Body of pancreas (tissue), 4 donors: ENCODE data around the gene TMEM131L. TPM values are rescaled to one million over a fixed set of nuclear protein-coding genes. Genes with fewer than 3 reads are reported as not detected.
A peak's percentile ranks its signal among the peaks of the same experiment; 100 is the strongest.
"Not testable (repeated sequence)": the region's sequence is repeated elsewhere in the genome, so short reads cannot be mapped to it uniquely, and the experiment has no call there.

Source experiments
- ATAC-seq: fragments of 150-250 bp; one replicate; pipeline ENCODE4 v1.9.1; 2016
- DNase-seq, 4 donors: peaks; one replicate each; pipeline ENCODE4 v3.0.0-alpha.2; 2019
- H3K27ac ChIP-seq, 4 donors: fragments of 200-600 bp; sonication (generic); 1 replicate in 3 of 4; 2 replicates in 1 of 4; pipeline versions ENCODE4 v1.5.1 to v1.6.1; 2016 to 2019; ENCODE audit warnings: mild to moderate bottlenecking in 1 of 4, mixed read lengths in 1 of 4, moderate library complexity in 1 of 4
- H3K27me3 ChIP-seq, 2 donors: fragments of 200-600 bp; sonication (generic); one replicate each; pipeline ENCODE4 v1.6.0; 2016; ENCODE audit warnings: mild to moderate bottlenecking in 1 of 2
- H3K36me3 ChIP-seq, 2 donors: fragments of 200-600 bp; sonication (generic); replicated peaks in 1 of 2; 2 replicates each; pipeline ENCODE4 v1.5.1; 2016; ENCODE audit warnings: low read depth in 2 of 2; ENCODE audit not compliant: insufficient read depth in 1 of 2
- H3K4me1 ChIP-seq: fragments of 200-600 bp; sonication (generic); one replicate; pipeline ENCODE4 v1.6.0; 2016
- H3K4me3 ChIP-seq, 2 donors: fragments of 200-600 bp; sonication (generic); 1 replicate in 1 of 2; 2 replicates in 1 of 2; pipeline ENCODE4 v1.5.1; 2016 to 2019
- H3K9me3 ChIP-seq, 3 donors: fragments of 200-600 bp; sonication (generic); 1 replicate in 2 of 3; 2 replicates in 1 of 3; pipeline ENCODE4 v1.5.1; 2016
- POLR2A ChIP-seq, 3 donors: fragments of 450-650 bp; IDR thresholded peaks; one replicate each; pipeline ENCODE4 v1.6.1; 2016; ENCODE audit warnings: antibody characterized with exemption in 3 of 3, mild to moderate bottlenecking in 2 of 3
- WGBS, 2 donors: methylation state at CpG; one replicate each; pipeline ENCODE4 v1.1.5; 2017; 5-methylcytosine and 5-hydroxymethylcytosine counted together
- intact Hi-C: fragments of 100-400 bp; cut with DNase I; formaldehyde crosslinking; loops from one replicate; pipeline ENCODE4 v1.15.1; 2023
- total RNA-seq, 2 donors: library from RNA; depleted of rRNA; stranded (reverse); fragments of >200 nt; gene quantifications; one replicate each; pipeline ENCODE4 v1.1.0, GENCODE V29; 2016
- TF ChIP-seq, protein P1 (sequence below), 7 experiments: fragments of 450-650 bp in 4 of 7; fragments of 200-600 bp in 3 of 7; sonication (generic) in 3 of 7; IDR thresholded peaks; one replicate each; pipeline ENCODE4 v1.5.1; 2016 to 2019; ENCODE audit warnings: antibody characterized with exemption in 7 of 7

Gene TMEM131L
- total RNA-seq, 2 donors from 2014 or later: 47.1 to 63.6 TPM

DNA sequence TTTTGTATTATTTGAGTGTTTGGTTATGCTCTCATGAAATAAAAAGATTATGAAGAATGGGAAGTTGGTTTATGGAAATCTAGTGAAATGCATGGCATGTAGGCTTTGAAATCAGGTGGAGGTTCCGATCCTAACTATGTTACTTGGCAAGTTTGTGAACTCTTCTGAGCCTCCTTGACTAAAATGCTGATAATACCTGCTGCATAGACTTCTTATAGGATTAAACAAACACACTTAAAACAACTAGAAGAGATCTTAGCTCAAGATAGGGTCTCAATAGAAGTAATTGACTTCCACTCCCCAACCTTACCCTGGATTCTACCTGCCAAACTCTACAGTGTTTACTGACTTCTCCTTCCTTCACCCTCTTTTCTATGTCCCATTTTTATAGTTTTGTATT lies 195.7 kb downstream of the TMEM131L start:
- ATAC-seq (no peak), DNase-seq (no peak)
- intact Hi-C loops: no loop called here
- Histone ChIP-seq H3K4me3 (no peak overlapping the region), H3K4me1 (no peaks in the 10 kb centered on the region), H3K27ac (peak overlapping the region in 1 of 4 donors; percentile 25), H3K9me3 (no peaks in the 10 kb centered on the region), H3K36me3 (no peaks in the 10 kb centered on the region), H3K27me3 (no peaks in the 10 kb centered on the region)
- TF ChIP-seq, protein P1, sequence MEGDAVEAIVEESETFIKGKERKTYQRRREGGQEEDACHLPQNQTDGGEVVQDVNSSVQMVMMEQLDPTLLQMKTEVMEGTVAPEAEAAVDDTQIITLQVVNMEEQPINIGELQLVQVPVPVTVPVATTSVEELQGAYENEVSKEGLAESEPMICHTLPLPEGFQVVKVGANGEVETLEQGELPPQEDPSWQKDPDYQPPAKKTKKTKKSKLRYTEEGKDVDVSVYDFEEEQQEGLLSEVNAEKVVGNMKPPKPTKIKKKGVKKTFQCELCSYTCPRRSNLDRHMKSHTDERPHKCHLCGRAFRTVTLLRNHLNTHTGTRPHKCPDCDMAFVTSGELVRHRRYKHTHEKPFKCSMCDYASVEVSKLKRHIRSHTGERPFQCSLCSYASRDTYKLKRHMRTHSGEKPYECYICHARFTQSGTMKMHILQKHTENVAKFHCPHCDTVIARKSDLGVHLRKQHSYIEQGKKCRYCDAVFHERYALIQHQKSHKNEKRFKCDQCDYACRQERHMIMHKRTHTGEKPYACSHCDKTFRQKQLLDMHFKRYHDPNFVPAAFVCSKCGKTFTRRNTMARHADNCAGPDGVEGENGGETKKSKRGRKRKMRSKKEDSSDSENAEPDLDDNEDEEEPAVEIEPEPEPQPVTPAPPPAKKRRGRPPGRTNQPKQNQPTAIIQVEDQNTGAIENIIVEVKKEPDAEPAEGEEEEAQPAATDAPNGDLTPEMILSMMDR (IDR thresholded peaks at IDR 0.05): no peak
- no peak for TF ChIP-seq POLR2A (IDR thresholded peaks at IDR 0.05)
- 88 to 100% methylated on average over 1 of the region's 1 CpG for WGBS, 2 donors

DNA sequence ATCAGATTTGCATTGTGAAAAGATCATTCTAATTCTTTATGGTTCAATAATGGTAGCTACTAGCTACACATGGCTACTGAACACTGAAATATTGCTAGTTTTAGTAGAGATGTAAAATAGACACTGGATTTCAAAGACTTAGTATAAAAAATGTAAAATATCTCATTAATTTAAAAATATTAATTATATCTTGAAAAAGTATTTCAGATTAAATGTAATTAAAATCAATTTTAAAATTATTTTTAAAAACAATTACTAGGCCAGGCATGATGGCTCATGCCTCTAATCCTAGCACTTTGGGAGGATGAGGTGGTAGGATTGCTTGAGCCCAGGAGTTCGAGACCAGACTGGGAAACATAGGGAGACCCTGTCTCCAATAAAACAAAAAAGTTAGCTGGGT lies 197.5 kb downstream of the TMEM131L start:
- DNase-seq (no peak), ATAC-seq (no peak)
- Histone ChIP-seq H3K4me3 (no peak overlapping the region), H3K4me1 (no peaks in the 10 kb centered on the region), H3K27ac (no peak overlapping the region), H3K36me3 (no peaks in the 10 kb centered on the region), H3K9me3 (no peaks in the 10 kb centered on the region), H3K27me3 (no peaks in the 10 kb centered on the region)
- intact Hi-C loops: no loop called here
- 88% methylated on average over 1 of the region's 1 CpG for WGBS, 2 donors
- TF ChIP-seq, protein P1 (IDR thresholded peaks at IDR 0.05): no peak
- no peak for TF ChIP-seq POLR2A (IDR thresholded peaks at IDR 0.05)

DNA sequence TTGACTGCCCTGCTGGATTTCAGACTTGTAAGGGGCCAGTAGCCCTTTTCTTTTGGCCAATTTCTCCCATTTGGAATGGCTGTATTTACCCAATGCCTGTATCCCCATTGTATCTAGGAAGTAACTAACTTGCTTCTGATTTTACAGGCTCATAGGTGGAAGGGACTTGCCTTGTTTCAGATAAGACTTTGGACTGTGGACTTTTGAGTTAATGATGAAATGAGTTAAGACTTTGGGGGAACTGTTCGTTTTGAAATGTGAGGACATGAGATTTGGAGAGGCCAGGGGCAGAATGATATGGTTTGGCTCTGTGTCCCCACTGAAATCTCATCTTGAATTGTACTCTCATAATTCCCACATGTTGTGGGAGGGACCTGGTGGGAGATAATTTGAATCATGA lies 200.3 kb downstream of the TMEM131L start:
- ATAC-seq, H3K27ac ChIP-seq, H3K9me3 ChIP-seq, H3K4me3 ChIP-seq, H3K36me3 ChIP-seq, intact Hi-C loops, H3K4me1 ChIP-seq, DNase-seq, H3K27me3 ChIP-seq: not testable (repeated sequence)
- 19 to 20% methylated on average over 1 of the region's 1 CpG for whole genome bisulfite sequencing, 2 donors

DNA sequence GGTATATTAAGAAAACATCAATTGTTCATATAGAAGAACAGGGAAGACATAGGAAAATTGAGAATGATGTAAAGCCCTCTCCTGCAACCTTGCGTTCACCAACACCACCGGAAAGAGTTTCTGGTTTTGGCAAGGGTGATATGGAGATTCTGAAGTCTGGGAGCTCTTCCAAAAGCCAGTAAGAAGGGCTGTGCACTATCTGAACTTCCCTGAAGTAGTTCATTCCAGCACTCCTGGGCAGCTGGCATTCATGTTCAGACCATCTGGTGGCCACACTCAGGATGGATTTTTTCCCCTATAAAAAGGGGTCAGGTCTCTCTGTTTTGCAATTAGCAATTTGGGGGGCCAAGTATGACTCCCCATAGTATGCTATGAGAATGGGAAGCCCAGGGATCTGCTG lies 202.5 kb downstream of the TMEM131L start:
- TF ChIP-seq, protein P1 (IDR thresholded peaks at IDR 0.05): no peak
- TF ChIP-seq POLR2A (IDR thresholded peaks at IDR 0.05): no peak
- Histone ChIP-seq H3K36me3 (no peaks in the 10 kb centered on the region), H3K27ac (no peak overlapping the region), H3K27me3 (no peaks in the 10 kb centered on the region), H3K9me3 (no peaks in the 10 kb centered on the region), H3K4me3 (no peak overlapping the region), H3K4me1 (no peaks in the 10 kb centered on the region)
- ATAC-seq (no peak), DNase-seq (no peak)
- intact Hi-C loops: no loop called here
- WGBS, 2 donors: 64 to 72% methylated on average over 2 of the region's 2 CpGs

DNA sequence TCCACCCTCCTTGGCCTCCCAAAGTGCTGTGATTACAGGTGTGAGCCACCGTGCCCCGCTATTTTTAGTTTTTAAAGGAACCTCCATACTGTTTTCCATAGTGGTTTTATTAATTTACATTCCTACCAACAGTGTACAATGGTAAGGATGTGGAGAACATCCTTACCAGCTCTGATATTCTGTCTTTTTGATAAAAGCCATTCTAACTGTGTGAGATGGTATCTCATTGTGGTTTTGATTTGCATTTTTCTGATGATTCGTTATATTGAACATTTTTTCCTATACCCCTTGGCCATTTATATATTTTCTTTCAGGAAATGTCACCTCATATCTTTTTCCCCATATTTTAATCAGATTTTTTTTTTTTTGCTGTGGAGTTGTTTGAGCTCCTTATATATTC lies 203.7 kb downstream of the TMEM131L start:
- no peak for DNase-seq
- WGBS, 2 donors: 42 to 58% methylated on average over 3 of the region's 3 CpGs

More for the DNA sequence above, 203.7 kb downstream of the TMEM131L start:
- no peak overlapping the region for H3K27ac ChIP-seq
- TF ChIP-seq POLR2A (IDR thresholded peaks at IDR 0.05): no peak
- TF ChIP-seq, protein P1 (IDR thresholded peaks at IDR 0.05): no peak
- ATAC-seq: no peak
- intact Hi-C loops: no loop called here
- no peaks in the 10 kb centered on the region for H3K27me3 ChIP-seq
- H3K9me3 ChIP-seq: no peaks in the 10 kb centered on the region
- H3K4me3 ChIP-seq: no peak overlapping the region
- H3K36me3 ChIP-seq: no peaks in the 10 kb centered on the region
- no peaks in the 10 kb centered on the region for H3K4me1 ChIP-seq
